ENCODE data around the gene NRCAM. TPM values are rescaled to one million over a fixed set of nuclear protein-coding genes. Genes with fewer than 3 reads are reported as not detected.

Gene NRCAM
- total RNA-seq, 1 donor from 2014 or later = 11.0 TPM

GRCh38 chr7:108158776-108159175, 297.5 kb downstream of the NRCAM start:
- DNase-seq (ENCODE audit: low read depth) = no peak
- no peak overlapping the region for H3K4me3 ChIP-seq (ENCODE audit: low read depth, low read length)
- TF ChIP-seq CTCF (conservative IDR thresholded peaks at IDR 0.05; ENCODE audit: low read depth, low read length) = no peak

GRCh38 chr7:108157606-108158335, 298.5 kb downstream of the NRCAM start:
- no peak for TF ChIP-seq CTCF (conservative IDR thresholded peaks at IDR 0.05; ENCODE audit: low read depth, low read length)
- H3K4me3 ChIP-seq (ENCODE audit: low read depth, low read length) = no peak overlapping the region
- no peak for DNase-seq (ENCODE audit: low read depth)

GRCh38 chr7:108156897-108157605, 299.2 kb downstream of the NRCAM start:
- no peak for DNase-seq (ENCODE audit: low read depth)
- no peak overlapping the region for H3K4me3 ChIP-seq (ENCODE audit: low read depth, low read length)
- TF ChIP-seq CTCF (conservative IDR thresholded peaks at IDR 0.05; ENCODE audit: low read depth, low read length) = no peak

GRCh38 chr7:108152198-108152597, 304.0 kb downstream of the NRCAM start:
- H3K4me3 ChIP-seq (ENCODE audit: low read depth, low read length) = no peak overlapping the region
- no peak for TF ChIP-seq CTCF (conservative IDR thresholded peaks at IDR 0.05; ENCODE audit: low read depth, low read length)
- DNase-seq (ENCODE audit: low read depth) = no peak

GRCh38 chr7:108149908-108150307, 306.3 kb downstream of the NRCAM start:
- H3K4me3 ChIP-seq (ENCODE audit: low read depth, low read length) = no peak overlapping the region
- TF ChIP-seq CTCF (conservative IDR thresholded peaks at IDR 0.05; ENCODE audit: low read depth, low read length) = no peak
- no peak for DNase-seq (ENCODE audit: low read depth)

- H3K4me3 ChIP-seq (ENCODE audit: low read depth, low read length) = no peak overlapping the region
- TF ChIP-seq CTCF (conservative IDR thresholded peaks at IDR 0.05; ENCODE audit: low read depth, low read length) = no peak
- DNase-seq (ENCODE audit: low read depth) = no peak
These were observed 307.1 kb downstream of the NRCAM start for GRCh38 chr7:108149119-108149518.

All from epithelial cell of proximal tubule (primary cell).